GM19240 (cell line): Measurements from ENCODE around the gene LRGUK.
"Not testable (repeated sequence)": the region's sequence is repeated elsewhere in the genome, so short reads cannot be mapped to it uniquely, and the experiment has no call there.

ENCODE experiments used
- DNase-seq: peaks from one replicate; pipeline ENCODE4 v3.0.0; 2011; ENCODE audit warnings: low spot score; ENCODE audit not compliant: insufficient read length

The LRGUK gene

DNA sequence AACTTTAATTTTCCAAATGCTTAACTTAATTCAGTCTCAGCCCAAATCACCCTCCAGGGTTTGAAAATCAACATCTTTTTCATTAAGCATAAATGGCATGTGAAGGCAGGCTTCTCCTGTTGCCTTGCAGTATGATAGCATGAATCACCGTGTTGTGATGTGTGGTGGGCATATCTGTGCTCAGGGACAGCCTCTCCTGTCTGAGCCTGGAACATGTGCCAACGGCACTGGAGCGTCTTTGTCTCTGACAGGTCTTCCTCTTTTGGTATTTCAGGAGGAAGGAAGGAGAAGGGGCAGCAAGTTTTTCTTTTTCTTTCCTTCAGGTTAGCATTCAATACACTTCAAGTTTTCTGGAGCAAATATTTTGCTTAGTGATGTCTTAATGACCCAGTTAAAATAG, 57.6 kb downstream of the LRGUK start:
- no peak for DNase-seq

DNA sequence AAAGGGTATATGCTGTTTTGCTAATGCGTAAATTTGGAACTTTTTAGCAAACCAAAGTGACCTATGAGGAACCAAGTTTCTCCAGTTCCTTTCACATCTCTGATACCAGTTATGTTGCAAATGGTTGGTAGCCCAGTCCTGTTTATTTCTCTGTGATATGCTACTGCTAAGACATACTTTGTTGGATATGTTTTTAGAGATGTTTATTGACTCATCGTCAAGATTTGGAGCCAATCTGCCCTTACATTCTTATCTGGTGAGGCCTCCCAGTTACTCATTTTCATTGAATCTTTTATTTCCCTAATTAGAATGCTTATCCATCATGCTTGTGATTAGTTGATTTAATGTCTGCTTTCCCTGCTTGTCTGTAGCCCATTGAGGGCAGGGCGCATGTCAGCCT, 58.9 kb downstream of the LRGUK start:
- DNase-seq, result no peak

DNA sequence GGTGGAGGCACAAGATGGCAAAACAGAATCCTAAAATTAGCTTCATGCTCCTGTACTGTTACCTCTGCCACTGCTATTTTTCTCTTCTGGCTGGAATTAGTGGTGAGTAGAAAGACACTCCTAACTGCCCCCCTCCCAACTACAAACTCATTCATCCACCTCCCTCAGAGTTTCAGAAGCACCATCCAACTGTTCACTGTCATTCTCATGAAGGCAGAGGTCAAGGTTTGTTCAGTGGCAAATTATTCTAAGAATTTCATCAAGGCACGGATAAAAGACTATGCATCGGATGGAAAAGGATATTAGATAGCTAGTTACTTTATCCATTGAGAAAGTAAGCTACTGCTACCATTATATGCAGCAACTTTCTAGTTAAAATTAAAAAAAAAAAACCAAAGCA, 59.7 kb downstream of the LRGUK start:
- DNase-seq, result no peak

DNA sequence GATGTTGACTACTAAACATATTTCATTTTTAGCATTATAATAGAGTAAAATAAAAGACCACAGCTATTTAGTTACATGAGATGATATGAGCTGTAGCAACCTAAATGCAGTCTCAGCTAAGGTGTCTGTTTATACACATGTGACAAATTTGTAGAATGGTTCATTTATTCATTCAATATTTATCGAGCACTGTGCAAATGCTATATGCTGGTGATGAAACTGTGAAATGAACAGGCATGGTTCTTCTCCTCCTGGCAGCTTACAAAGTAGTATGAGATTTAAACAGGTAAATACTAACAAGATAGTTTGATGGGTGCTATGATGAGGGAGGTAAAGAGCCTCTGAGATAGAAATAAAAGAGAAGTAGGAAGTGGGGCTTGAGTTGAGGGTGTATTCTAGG, 60.8 kb downstream of the LRGUK start:
- DNase-seq, result no peak

GRCh38 chr7:134188311-134188710, 61.2 kb downstream of the LRGUK start:
- no peak for DNase-seq

DNA sequence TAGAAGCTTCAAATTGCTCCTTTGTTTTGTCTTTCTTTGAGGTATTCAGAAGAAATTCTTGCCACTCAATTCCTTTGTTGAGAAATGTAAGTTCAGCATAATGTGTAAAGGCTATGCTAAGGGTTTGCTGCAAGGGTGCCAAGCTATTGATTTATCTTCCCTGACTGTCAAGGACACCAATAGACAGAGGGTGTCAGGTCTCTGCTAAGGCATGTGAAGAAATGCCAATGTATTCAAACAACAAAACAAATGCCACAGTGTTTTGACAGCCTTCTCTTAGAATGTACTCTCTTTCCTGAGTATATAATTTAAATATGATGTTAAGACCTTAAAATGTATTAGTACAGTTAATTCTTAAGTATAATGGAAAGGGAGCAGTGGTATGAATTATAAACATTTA, 62.4 kb downstream of the LRGUK start:
- DNase-seq, result no peak

DNA sequence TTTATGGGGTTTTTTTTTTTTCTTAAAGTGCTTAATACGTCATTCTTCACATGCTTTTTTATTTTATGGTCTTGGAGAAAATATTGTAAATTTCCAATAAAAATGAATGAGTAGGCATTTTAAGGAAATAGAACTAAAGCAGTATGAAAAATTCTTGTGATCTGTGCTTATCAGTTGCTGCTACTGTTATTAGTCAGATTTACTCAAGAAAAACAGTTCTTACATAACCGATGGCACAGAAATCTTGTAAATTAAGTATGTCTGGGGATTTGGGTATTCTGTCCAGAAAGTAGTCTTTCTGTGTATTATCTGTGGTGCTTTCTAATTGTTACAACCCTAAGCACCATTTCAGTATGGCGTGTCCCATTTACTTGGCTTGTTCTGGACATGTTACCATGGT, 64.7 kb downstream of the LRGUK start:
- DNase-seq, result no peak

DNA sequence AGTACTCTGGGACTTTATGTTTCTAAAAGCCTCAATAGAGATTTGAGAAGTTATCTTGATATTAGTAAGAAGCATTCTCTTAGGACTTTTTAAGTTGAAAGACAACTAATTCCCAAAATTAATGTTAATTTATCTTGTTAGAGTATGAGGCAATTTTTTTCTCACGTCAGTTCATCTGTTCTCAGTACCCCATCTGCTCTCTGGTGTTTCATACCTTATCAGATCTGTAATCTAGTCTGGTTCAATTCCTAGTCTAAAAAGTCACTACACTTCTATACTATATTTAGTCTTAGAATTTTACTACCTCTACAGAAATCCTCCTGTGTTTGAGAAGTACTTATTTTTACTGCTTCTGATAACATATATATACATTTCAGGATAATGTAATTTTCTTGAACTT, 66.1 kb downstream of the LRGUK start:
- DNase-seq, result no peak

DNA sequence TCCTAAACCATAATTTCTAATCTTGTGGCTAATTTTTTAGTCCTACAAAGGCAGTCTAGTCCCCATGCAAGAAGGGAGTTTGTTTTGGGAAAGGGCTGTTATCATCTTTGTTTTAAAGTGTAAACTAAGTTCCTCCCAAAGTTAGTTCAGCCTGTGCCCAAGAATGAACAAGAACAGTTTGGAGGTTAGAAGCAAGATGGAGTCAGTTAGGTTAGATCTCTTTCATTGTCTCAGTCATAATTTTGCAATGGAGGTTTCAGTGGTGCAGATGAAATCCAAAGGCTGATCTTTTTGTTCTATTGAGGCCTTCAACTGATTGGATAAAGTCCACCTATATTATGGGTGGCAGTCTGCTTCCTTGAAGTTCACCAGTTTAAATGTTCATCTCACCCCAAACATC, 68.1 kb downstream of the LRGUK start:
- no peak for DNase-seq

DNA sequence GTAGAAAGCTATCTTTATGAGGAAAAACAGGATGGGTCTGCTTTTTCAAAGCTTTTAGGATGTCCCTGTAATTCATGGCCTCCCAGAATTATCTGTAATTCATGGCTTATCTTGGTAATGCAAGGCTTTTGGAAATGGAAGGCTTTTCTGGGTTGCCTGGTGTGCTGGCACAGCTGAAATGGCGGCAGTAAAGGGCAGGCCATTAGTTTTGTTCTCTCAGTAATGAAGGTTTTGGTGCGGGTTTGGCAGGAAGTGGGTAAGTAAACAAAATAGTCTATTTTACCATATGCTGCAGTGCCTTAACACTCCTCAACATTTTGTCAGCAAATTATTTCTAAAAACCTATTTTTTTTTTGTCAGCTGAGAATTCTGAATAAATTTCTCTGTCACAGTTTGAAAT, 69.3 kb downstream of the LRGUK start:
- DNase-seq, result no peak

- no peak for DNase-seq
These were observed 70.2 kb downstream of the LRGUK start for GRCh38 chr7:134197345-134197744.

- DNase-seq, result no peak
These were observed 73.8 kb downstream of the LRGUK start for GRCh38 chr7:134200970-134201369.

GRCh38 chr7:134201569-134202261, 74.6 kb downstream of the LRGUK start:
- DNase-seq, result no peak

DNA sequence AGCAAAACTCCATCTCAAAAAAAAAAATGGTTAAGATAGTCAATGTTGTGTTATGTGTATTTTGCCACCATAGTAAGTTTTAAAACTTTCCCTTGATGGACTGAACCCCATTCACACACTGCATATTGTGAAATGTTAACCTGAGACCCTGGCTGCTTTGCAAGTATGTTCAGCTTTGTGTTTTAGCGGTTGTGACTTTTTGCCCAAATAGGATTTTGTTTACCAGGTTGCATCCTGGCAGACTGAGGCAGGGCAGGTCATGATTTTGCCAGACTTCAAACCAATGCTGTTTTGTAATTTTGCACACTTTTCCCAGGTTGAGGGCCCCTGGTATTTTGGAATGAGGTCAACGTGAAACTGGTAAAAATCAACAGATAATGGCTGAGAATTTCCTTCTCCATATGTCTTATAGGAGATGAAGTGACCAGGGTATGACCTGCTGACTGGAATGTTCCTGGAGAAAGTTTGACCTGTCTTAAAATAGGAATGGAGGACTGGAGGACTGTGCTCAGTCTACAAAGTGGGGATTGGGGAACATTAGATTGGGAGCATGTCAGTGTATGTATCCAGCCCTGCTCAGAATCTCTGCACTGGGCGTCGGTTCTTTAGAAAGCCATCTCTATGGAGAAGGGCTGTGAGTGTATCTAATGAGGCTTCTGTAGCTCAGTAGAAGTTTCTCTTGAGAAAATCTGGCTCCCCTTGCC, 76.2 kb downstream of the LRGUK start:
- DNase-seq, result no peak

- no peak for DNase-seq
These were observed 82.3 kb downstream of the LRGUK start for GRCh38 chr7:134209322-134210015.

DNA sequence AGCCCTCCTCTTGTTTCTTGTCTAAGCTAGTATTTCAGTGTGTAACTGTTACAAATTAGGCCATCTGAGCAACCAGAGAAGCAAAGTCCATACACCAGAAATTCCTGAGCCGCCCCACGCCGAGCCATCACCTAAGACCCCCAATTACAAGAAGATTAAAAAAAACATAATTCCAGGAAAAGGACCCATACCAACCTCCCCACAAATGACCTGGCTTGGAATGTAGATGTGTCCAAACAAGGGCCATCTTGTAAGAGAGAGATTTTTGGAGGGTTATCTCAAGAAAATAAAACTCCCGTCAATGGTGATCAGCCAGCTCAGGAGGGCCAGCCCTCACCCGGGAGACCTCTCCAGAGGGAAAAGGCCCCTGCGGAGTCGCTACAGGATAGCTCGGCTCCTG, 83.1 kb downstream of the LRGUK start:
- DNase-seq, result no peak

DNA sequence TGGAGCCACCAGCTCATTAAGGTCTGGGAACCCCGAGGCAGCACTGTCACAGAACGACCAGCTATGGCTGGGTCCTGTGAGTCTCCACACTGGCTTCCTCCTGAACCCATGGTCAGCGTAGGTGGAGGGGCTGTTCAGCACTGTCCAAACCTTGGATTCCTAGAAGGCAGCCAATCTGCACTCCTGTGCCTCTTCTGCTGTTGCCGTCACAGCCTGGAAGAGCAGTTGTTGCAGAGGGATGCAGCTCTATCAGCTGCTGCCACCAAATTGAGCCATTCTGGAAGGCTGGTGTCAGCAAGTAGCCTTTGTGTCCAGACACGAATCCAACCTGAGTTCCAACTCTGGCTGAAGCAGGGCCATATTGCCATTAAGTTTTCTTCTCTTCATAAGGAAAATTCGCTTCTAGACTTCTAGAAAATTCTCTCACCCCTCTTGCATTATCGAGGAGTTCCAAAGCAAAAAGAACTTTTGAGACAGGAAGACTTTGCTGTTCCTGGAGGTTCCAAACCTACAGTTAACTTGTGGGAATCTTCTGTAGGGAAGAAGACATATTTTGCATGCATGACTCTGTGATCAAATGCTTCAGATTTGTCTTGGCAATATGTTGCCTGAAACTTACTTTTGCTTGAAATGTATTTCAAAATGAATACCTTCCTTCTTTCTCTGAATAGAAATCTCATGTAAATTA, 84.0 kb downstream of the LRGUK start:
- no peak for DNase-seq

DNA sequence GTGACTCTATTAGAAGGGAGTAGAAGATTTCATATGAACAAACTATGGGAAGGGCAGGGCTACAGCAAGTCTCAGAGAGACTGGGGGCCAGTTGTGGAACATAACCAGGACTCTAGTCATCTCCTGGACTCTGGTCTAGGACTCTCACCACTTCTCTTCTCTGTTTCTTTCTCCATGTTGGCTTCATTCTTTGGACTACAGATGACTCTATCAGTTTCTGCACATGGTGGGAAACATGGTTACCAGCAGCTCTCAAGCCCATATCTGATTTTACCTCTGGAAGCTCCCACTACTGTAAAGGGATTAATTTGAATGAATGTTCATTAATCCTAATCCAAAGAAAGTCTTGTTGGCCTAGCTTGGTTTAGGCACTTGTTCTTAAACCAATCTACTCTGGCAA, 84.7 kb downstream of the LRGUK start:
- no peak for DNase-seq

DNA sequence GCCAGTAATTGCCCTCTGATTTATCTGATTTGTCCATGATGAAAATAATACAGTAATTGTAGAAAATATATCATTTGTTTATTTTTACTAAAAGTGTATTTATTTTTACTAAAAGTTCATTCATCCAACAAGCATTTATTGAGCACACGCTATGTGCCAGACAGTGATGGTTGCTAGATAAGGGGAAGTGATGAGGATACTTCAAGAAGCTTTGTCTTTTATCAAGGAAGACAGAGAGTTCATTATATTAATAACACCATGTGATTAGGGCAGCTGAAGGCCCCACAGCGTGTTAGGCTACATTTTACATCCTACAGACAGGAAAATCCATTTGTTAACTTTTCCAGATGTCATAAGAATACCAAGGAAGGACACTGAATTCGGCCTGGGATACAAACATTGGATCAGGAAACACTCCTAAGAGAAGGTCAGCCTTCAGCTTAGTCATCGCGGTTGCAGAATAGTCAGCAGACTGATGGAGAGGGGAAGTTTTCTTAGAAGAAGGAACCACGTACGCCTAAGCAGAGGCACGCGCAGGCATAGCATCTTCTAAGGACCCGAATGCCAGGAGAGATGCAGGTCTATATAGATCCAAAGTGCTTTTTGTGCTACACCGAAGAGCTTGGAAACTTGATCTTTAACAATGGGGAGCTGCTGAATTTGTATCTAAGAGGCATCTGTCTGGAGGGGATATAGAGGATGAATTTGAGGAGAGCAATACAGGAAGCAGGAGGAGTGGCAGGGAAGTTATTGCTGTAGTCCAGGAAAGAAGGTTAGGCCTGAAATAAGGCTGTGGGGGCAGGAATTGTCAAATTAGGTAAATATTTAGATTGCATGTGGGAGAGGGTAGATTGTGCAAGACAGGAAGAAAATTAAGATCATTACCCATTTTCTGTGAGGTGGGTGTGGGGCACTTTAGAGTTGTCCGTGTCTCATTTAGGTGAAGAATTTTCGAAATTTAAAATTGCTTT, 85.7 kb downstream of the LRGUK start:
- no peak for DNase-seq

DNA sequence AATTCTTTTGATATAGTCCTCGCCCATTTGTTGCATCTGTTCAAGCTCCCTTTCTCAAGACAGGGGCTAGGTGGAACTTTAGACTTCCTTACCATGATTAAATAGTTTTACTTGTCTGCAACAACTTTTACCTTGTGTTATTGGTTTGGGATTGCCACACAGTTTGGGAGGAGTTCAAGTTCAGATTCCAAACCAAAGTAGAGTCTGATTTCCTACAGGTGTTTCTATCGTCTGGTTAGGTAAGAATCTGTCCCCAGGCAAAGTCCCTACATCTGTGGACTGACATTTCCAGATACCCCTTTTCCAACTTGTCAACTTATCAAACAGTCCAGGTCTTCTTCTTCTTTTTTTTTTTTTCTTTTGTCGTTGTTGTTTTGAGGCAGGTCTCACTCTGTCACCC, 93.1 kb downstream of the LRGUK start:
- DNase-seq, result no peak

DNA sequence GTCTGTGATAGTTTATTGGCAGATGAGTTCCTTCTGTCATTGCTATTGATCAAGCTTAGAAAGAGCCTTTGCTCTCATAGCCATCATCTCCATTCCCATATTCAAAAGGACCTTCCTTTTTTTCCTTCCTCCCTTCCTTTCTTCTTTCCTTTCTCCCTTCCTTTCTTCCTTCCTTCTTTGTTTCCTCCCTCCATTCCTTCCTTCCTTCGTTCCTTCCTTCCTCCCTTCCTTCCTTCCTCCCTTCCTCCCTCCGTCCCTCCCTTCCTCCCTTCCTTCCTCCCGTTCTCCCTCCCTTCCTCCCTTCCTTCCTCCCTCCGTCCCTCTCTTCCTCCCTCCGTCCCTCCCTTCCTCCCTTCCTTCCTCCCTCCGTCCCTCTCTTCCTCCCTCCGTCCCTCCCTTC, 104.2 kb downstream of the LRGUK start:
- not testable (repeated sequence) for DNase-seq
